ENCODE results near the gene LMAN1L.

DNA sequence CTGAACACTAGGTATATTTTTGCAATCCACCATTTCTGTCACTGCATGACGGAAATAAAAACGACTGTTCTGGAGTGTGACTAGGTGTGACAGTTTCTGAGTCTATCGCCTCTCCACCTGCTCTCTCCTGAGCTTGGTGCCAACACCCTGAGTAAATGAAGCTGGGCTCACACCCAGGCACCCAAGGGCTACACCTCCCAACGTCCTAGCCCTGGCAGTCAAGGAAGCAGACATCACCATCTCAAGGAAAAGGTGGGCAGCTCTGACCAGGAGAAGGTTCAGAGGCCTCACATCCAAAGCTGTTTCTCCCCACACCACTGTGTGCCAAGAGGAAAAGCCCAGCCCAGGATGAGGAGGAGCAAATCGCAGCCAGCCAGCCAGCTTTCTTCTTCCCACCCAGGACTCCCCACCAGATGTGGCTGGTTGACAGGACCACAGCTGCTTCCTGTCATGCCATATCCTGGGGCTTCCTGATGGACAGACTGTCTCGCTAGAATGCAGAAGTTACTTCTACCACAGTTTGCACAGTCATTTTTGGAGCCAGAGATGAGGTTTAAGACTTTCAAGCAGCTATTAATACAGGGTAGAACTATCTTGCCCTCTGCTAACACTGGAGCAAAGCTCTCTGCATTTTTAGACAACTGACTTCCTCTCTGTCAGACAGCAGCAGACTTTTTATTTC lies 57.2 kb downstream of the LMAN1L start:
- TF ChIP-seq POLR2A (IDR thresholded peaks at IDR 0.05) (no peak), CTCF (IDR thresholded peaks at IDR 0.05) (no peak)
